OCI-LY3 (cell line): ENCODE measurements around the gene PARD3B.

ENCODE experiments used
- EZH2phosphoT487 ChIP-seq: fragments of 200-600 bp; shearing (Covaris generic); IDR thresholded peaks from 2 replicates; pipeline ENCODE4 v1.6.1; 2018; ENCODE audit warnings: antibody characterized with exemption, mixed run types, low read depth
- TF ChIP-seq, protein P1 (sequence below): fragments of 200-600, 300-600 bp; sonication (generic); IDR thresholded peaks from 2 replicates; pipeline ENCODE4 v1.5.1; 2014; ENCODE audit warnings: antibody characterized with exemption, low read length, low read depth

DNA sequence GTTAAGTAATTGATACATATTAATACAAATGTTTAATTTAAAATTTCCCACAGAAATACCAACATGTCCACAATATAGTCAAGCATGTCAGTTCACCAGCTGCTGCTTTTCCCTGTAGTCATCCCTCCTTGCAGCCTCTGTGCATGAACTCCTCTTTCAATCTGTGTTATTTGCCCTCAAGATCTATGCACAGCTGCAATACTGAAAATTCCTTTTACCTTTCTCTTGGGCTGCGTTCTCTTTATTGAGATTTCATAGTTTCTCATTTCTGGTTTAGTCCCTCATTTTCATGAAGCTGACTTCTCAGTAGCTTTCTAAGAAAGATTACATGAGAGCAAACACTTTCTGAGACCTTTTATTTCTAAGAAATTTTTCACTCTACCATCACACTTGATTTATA lies 464.9 kb downstream of the PARD3B start:
- TF ChIP-seq, protein P1, sequence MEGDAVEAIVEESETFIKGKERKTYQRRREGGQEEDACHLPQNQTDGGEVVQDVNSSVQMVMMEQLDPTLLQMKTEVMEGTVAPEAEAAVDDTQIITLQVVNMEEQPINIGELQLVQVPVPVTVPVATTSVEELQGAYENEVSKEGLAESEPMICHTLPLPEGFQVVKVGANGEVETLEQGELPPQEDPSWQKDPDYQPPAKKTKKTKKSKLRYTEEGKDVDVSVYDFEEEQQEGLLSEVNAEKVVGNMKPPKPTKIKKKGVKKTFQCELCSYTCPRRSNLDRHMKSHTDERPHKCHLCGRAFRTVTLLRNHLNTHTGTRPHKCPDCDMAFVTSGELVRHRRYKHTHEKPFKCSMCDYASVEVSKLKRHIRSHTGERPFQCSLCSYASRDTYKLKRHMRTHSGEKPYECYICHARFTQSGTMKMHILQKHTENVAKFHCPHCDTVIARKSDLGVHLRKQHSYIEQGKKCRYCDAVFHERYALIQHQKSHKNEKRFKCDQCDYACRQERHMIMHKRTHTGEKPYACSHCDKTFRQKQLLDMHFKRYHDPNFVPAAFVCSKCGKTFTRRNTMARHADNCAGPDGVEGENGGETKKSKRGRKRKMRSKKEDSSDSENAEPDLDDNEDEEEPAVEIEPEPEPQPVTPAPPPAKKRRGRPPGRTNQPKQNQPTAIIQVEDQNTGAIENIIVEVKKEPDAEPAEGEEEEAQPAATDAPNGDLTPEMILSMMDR = no peak
- no peak for TF ChIP-seq EZH2phosphoT487
